H9 (cell line): Measurements from ENCODE around the gene TMEM141. TPM values are rescaled to one million over a fixed set of nuclear protein-coding genes. Genes with fewer than 3 reads are reported as not detected.

Experiments
- DNase-seq: peaks from one replicate; pipeline ENCODE4 v3.0.0-alpha.2; 2017
- H2AFZ ChIP-seq: one replicate; pipeline ENCODE4 v1.6.1; 2013; ENCODE audit warnings: mild to moderate bottlenecking, low read length, control low read depth, moderate library complexity
- H2AK5ac ChIP-seq: 2 replicates; pipeline ENCODE4 v1.6.1; 2013; ENCODE audit warnings: low read length, control low read depth, mixed read lengths; ENCODE audit not compliant: insufficient read length
- H2BK120ac ChIP-seq: one replicate; pipeline ENCODE4 v1.6.1; 2013; ENCODE audit warnings: low read depth, mild to moderate bottlenecking, low read length, control low read depth, inconsistent platforms; ENCODE audit not compliant: poor library complexity, severe bottlenecking
- H2BK12ac ChIP-seq: 2 replicates; pipeline ENCODE4 v1.6.1; 2013; ENCODE audit warnings: low read length, control low read depth, mixed read lengths, low read depth; ENCODE audit not compliant: insufficient read length
- H2BK15ac ChIP-seq: 2 replicates; pipeline ENCODE4 v1.6.1; 2013; ENCODE audit warnings: low read depth, low read length, control low read depth
- H2BK20ac ChIP-seq: one replicate; pipeline ENCODE4 v1.6.1; 2013; ENCODE audit warnings: low read depth, mild to moderate bottlenecking, low read length, control low read depth, inconsistent platforms; ENCODE audit not compliant: poor library complexity, severe bottlenecking
- H2BK5ac ChIP-seq: 2 replicates; pipeline ENCODE4 v1.6.1; 2013; ENCODE audit warnings: low read length, control low read depth, mixed read lengths; ENCODE audit not compliant: insufficient read length
- H3K14ac ChIP-seq: 2 replicates; pipeline ENCODE4 v1.6.1; 2013; ENCODE audit warnings: low read length, control low read depth; ENCODE audit not compliant: insufficient read depth
- H3K18ac ChIP-seq: 2 replicates; pipeline ENCODE4 v1.6.1; 2013; ENCODE audit warnings: low read depth, mild to moderate bottlenecking, mixed read lengths, low read length, control low read depth; ENCODE audit not compliant: insufficient read length
- H3K23ac ChIP-seq: 2 replicates; pipeline ENCODE4 v1.6.1; 2013; ENCODE audit warnings: low read length, control low read depth, mixed read lengths, low read depth; ENCODE audit not compliant: insufficient read length
- H3K23me2 ChIP-seq: 2 replicates; pipeline ENCODE4 v1.6.1; 2013; ENCODE audit warnings: low read depth, mild to moderate bottlenecking, mixed read lengths, low read length, control low read depth; ENCODE audit not compliant: insufficient read length, poor library complexity, severe bottlenecking
- H3K27ac ChIP-seq: 2 replicates; pipeline ENCODE4 v1.5.1; 2013; ENCODE audit warnings: low read length, control low read depth, mixed read lengths, low read depth; ENCODE audit not compliant: insufficient read length
- H3K27me3 ChIP-seq: 2 replicates; pipeline ENCODE4 v1.6.1; 2013; ENCODE audit warnings: low read length, control low read depth, inconsistent platforms; ENCODE audit not compliant: insufficient read depth
- H3K4ac ChIP-seq: 2 replicates; pipeline ENCODE4 v1.6.1; 2013; ENCODE audit warnings: low read depth, mild to moderate bottlenecking, control low read depth, inconsistent platforms, low read length, moderate library complexity
- H3K4me1 ChIP-seq: 2 replicates; pipeline ENCODE4 v1.6.1; 2013; ENCODE audit warnings: low read length, control low read depth, inconsistent platforms; ENCODE audit not compliant: insufficient read depth
- H3K4me2 ChIP-seq: 2 replicates; pipeline ENCODE4 v1.6.1; 2013; ENCODE audit warnings: low read length, control low read depth, mixed read lengths; ENCODE audit not compliant: insufficient read length, insufficient read depth
- H3K56ac ChIP-seq: 2 replicates; pipeline ENCODE4 v1.6.1; 2013; ENCODE audit warnings: low read depth, mild to moderate bottlenecking, mixed read lengths, low read length, control low read depth; ENCODE audit not compliant: insufficient read length
- H3K79me1 ChIP-seq: 2 replicates; pipeline ENCODE4 v1.6.1; 2013; ENCODE audit warnings: low read depth, mild to moderate bottlenecking, moderate library complexity, low read length, control low read depth, inconsistent platforms; ENCODE audit not compliant: insufficient read depth, poor library complexity, severe bottlenecking
- H3K79me2 ChIP-seq: 2 replicates; pipeline ENCODE4 v1.6.1; 2013; ENCODE audit warnings: low read length, control low read depth, inconsistent platforms; ENCODE audit not compliant: insufficient read depth
- H3K9ac ChIP-seq: 2 replicates; pipeline ENCODE4 v1.6.1; 2013; ENCODE audit warnings: low read length, control low read depth, mixed read lengths; ENCODE audit not compliant: insufficient read length; ENCODE audit errors: extremely low read depth
- H3K9me3 ChIP-seq: one replicate; pipeline ENCODE4 v1.6.1; 2013; ENCODE audit warnings: low read depth, low read length, inconsistent platforms; ENCODE audit not compliant: control insufficient read depth
- H3T11ph ChIP-seq: one replicate; pipeline ENCODE4 v1.6.1; 2013; ENCODE audit warnings: mild to moderate bottlenecking, low read length, control low read depth, inconsistent platforms
- H4K20me1 ChIP-seq: one replicate; pipeline ENCODE4 v1.6.1; 2013; ENCODE audit not compliant: control insufficient read depth, insufficient read length, insufficient read depth
- H4K5ac ChIP-seq: 2 replicates; pipeline ENCODE4 v1.6.1; 2013; ENCODE audit warnings: low read depth, mild to moderate bottlenecking, mixed read lengths, low read length, control low read depth; ENCODE audit not compliant: insufficient read length
- H4K8ac ChIP-seq: replicated peaks from 2 replicates; pipeline ENCODE4 v1.6.1; 2013; ENCODE audit warnings: low read length, control low read depth, mixed read lengths, low read depth; ENCODE audit not compliant: insufficient read length
- H4K91ac ChIP-seq: 2 replicates; pipeline ENCODE4 v1.6.1; 2013; ENCODE audit warnings: low read depth, mild to moderate bottlenecking, moderate library complexity, mixed read lengths, low read length, control low read depth; ENCODE audit not compliant: insufficient read length
- H3K27ac Mint-ChIP-seq, 3 experiments: 2 replicates in 2 of 3; 3 replicates in 1 of 3; pipeline ENCODE4 v1.8.0; 2020 to 2021; ENCODE audit warnings: mixed read lengths in 3 of 3, mild to moderate bottlenecking in 1 of 3, moderate library complexity in 1 of 3
- H3K27me3 Mint-ChIP-seq: 2 replicates; pipeline ENCODE4 v1.8.0; 2021; ENCODE audit warnings: low read depth, mild to moderate bottlenecking, moderate library complexity, mixed read lengths
- H3K36me3 Mint-ChIP-seq, 3 experiments: 2 replicates in 2 of 3; 3 replicates in 1 of 3; pipeline ENCODE4 v1.8.0; 2020 to 2021; ENCODE audit warnings: low read depth in 3 of 3, mixed read lengths in 3 of 3; ENCODE audit not compliant: insufficient read depth in 1 of 3
- H3K4me1 Mint-ChIP-seq, 2 experiments: 2 replicates each; pipeline ENCODE4 v1.8.0; 2020; ENCODE audit warnings: mixed read lengths in 2 of 2
- H3K4me3 Mint-ChIP-seq, 2 experiments: 2 replicates in 1 of 2; 3 replicates in 1 of 2; pipeline ENCODE4 v1.8.0; 2020 to 2021; ENCODE audit warnings: mild to moderate bottlenecking in 2 of 2, mixed read lengths in 2 of 2, moderate library complexity in 1 of 2
- H3K9me3 Mint-ChIP-seq, 2 experiments: 2 replicates in 1 of 2; 3 replicates in 1 of 2; pipeline ENCODE4 v1.8.0; 2020; ENCODE audit warnings: mild to moderate bottlenecking in 2 of 2, mixed read lengths in 2 of 2, moderate library complexity in 1 of 2
- WGBS: extraction: QIAGEN DNeasy Blood & Tissue Kit; methylation state at CpG from one replicate; pipeline ENCODE4 v1.1.7; 2013; ENCODE audit warnings: missing lambda C conversion rate, low lambda C conversion rate, mixed read lengths; ENCODE audit not compliant: insufficient read length; ENCODE audit errors: extremely low coverage; 5-methylcytosine and 5-hydroxymethylcytosine counted together
- total RNA-seq: library from RNA; stranded (reverse); gene quantifications from 2 replicates; pipeline ENCODE4 v1.2.1, GENCODE V29; 2021
- TF ChIP-seq, protein P1 (sequence below): fragments of 200-600 bp; sonication (generic); conservative IDR thresholded peaks from 3 replicates; pipeline ENCODE4 v1.8.0; 2021; ENCODE audit warnings: antibody characterized with exemption, mild to moderate bottlenecking

TMEM141 gene
- total RNA-seq, 1 experiment from 2014 or later = 55.2 TPM

DNA sequence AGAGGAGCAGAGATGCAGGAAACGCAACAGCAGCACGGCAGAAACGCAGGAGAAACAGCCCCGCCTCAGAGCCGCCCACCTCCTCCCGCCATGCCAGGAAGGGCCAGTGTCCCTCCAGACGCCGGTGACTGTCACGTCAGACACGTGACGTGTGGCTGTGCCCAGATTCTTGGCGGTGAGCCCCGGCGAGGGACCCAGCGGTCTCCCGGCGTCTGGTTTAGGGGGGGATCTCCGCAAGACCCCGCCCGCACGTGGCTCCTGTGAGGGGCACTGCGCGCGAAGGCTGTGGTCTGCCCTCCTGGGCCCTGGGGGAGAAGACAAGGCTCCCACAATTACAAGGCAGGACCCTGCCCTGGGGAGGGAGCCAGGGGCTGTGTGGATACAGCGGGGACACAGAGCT is 30.7 kb upstream of the TMEM141 start:
- Histone ChIP-seq H3K9me3 (no peaks in the 10 kb centered on the region), H2BK5ac (no peak overlapping the region), H3K4ac (no peak overlapping the region), H3K18ac (no peak overlapping the region), H3T11ph (no peak overlapping the region), H4K8ac (no peak overlapping the region), H3K9ac (no peak overlapping the region), H2AFZ (no peak overlapping the region), H3K79me2 (no peaks in the 10 kb centered on the region), H3K23me2 (no peaks in the 10 kb centered on the region), H3K4me1 (no peaks in the 10 kb centered on the region), H2BK20ac (no peak overlapping the region), H3K27me3 (no peaks in the 10 kb centered on the region), H3K23ac (no peak overlapping the region), H2BK12ac (no peak overlapping the region), H3K14ac (no peak overlapping the region), H2BK120ac (no peak overlapping the region), H3K79me1 (no peaks in the 10 kb centered on the region), H4K5ac (no peak overlapping the region), H2AK5ac (no peak overlapping the region), H2BK15ac (no peak overlapping the region), H4K20me1 (no peaks in the 10 kb centered on the region), H3K27ac (no peak overlapping the region), H4K91ac (no peak overlapping the region), H3K56ac (no peak overlapping the region), H3K4me2 (no peak overlapping the region)
- peaks cover 2% of the 10 kb centered on the region; the same call in 1 of the 2 replicates for H3K27me3 Mint-ChIP-seq
- H3K36me3 Mint-ChIP-seq = peaks cover 2 to 8% (median 2%) of the 10 kb centered on the region in 3 experiments; a peak in 4 of 7 replicates
- peak overlapping the region in 1 of 3 experiments; percentile 74; a peak in 1 of 7 replicates for H3K27ac Mint-ChIP-seq
- WGBS = no CpG with 5 or more reads among the region's 25 CpGs
- no peak overlapping the region; a peak in 1 of 5 replicates for H3K4me3 Mint-ChIP-seq
- H3K9me3 Mint-ChIP-seq = peaks cover 8 to 9% of the 10 kb centered on the region in 2 experiments; a peak in 4 of 5 replicates
- TF ChIP-seq, protein P1, sequence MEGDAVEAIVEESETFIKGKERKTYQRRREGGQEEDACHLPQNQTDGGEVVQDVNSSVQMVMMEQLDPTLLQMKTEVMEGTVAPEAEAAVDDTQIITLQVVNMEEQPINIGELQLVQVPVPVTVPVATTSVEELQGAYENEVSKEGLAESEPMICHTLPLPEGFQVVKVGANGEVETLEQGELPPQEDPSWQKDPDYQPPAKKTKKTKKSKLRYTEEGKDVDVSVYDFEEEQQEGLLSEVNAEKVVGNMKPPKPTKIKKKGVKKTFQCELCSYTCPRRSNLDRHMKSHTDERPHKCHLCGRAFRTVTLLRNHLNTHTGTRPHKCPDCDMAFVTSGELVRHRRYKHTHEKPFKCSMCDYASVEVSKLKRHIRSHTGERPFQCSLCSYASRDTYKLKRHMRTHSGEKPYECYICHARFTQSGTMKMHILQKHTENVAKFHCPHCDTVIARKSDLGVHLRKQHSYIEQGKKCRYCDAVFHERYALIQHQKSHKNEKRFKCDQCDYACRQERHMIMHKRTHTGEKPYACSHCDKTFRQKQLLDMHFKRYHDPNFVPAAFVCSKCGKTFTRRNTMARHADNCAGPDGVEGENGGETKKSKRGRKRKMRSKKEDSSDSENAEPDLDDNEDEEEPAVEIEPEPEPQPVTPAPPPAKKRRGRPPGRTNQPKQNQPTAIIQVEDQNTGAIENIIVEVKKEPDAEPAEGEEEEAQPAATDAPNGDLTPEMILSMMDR = no peak
- H3K4me1 Mint-ChIP-seq = peaks cover 12 to 28% of the 10 kb centered on the region in 2 experiments; a peak in 3 of 4 replicates
- peak; percentile 40 for DNase-seq
